WTC11 (cell line): Measurements from ENCODE around the gene ZNF879. TPM values are rescaled to one million over a fixed set of nuclear protein-coding genes. Genes with fewer than 3 reads are reported as not detected.

Experiments
- ATAC-seq: fragments of 200-7000 bp; cut with Tn5 transposase; 2 replicates; pipeline ENCODE4 v1.10.0; 2021; ENCODE audit warnings: mild to moderate bottlenecking, moderate library complexity
- CTCF ChIA-PET: fragments of 300-600 bp; sonication (Branson Sonifier 250); formaldehyde crosslinking; loops from one replicate; lab custom pipeline; 2021; ENCODE audit warnings: antibody characterized with exemption; lab: Charles Lee
- POLR2A ChIA-PET: fragments of 350-600 bp; sonication (Branson Sonifier 250); formaldehyde crosslinking; loops from one replicate; lab custom pipeline; 2021; ENCODE audit warnings: antibody characterized with exemption; lab: Charles Lee
- DNase-seq: peaks from one replicate; pipeline ENCODE4 v3.0.0; 2021; ENCODE audit warnings: low spot score
- H3K27ac Mint-ChIP-seq: 2 replicates; pipeline ENCODE4 v1.8.0; 2021; ENCODE audit warnings: mixed read lengths
- H3K27me3 Mint-ChIP-seq: 2 replicates; pipeline ENCODE4 v1.8.0; 2021; ENCODE audit warnings: low read depth, mild to moderate bottlenecking, moderate library complexity, mixed read lengths
- H3K36me3 Mint-ChIP-seq: 2 replicates; pipeline ENCODE4 v1.8.0; 2021; ENCODE audit warnings: mixed read lengths
- H3K4me1 Mint-ChIP-seq: 2 replicates; pipeline ENCODE4 v1.8.0; 2022; ENCODE audit warnings: mixed read lengths
- H3K4me3 Mint-ChIP-seq: 2 replicates; pipeline ENCODE4 v1.8.0; 2021; ENCODE audit warnings: mild to moderate bottlenecking, moderate library complexity, mixed read lengths
- H3K9me3 Mint-ChIP-seq: 2 replicates; pipeline ENCODE4 v1.8.0; 2021; ENCODE audit warnings: mixed read lengths
- AR ChIP-seq: fragments of 250-450 bp; sonication (Bioruptor Pico); IDR thresholded peaks from 2 replicates; pipeline ENCODE4 v1.9.0; 2021; ENCODE audit warnings: mild to moderate bottlenecking
- CBFB ChIP-seq: sonication (generic); formaldehyde crosslinking; IDR thresholded peaks from 2 replicates; pipeline ENCODE4 v1.8.1; 2022; ENCODE audit warnings: mild to moderate bottlenecking, low read depth, missing genetic modification reagents
- E2F1 ChIP-seq: sonication (generic); formaldehyde crosslinking; IDR thresholded peaks from 2 replicates; pipeline ENCODE4 v1.8.0; 2022; ENCODE audit warnings: mild to moderate bottlenecking, missing genetic modification reagents
- EMX1 ChIP-seq: fragments of 250-450 bp; sonication (Bioruptor Pico); IDR thresholded peaks from 2 replicates; pipeline ENCODE4 v1.8.0; 2021; ENCODE audit warnings: mild to moderate bottlenecking
- HMGA2 ChIP-seq: fragments of 250-450 bp; sonication (Bioruptor Pico); IDR thresholded peaks from 2 replicates; pipeline ENCODE4 v1.4.0; 2021; ENCODE audit warnings: mild to moderate bottlenecking, moderate library complexity
- JUN ChIP-seq: sonication (generic); formaldehyde crosslinking; IDR thresholded peaks from 2 replicates; pipeline ENCODE4 v1.8.0; 2023; ENCODE audit warnings: mild to moderate bottlenecking, missing genetic modification reagents
- OVOL2 ChIP-seq: fragments of 250-450 bp; sonication (Bioruptor Pico); IDR thresholded peaks from 2 replicates; pipeline ENCODE4 v1.9.0; 2021; ENCODE audit warnings: mild to moderate bottlenecking, borderline replicate concordance
- STAT6 ChIP-seq: sonication (generic); formaldehyde crosslinking; conservative IDR thresholded peaks from 2 replicates; pipeline ENCODE4 v1.8.1; 2023; ENCODE audit warnings: mild to moderate bottlenecking, low read depth, missing genetic modification reagents, moderate library complexity
- TCF7 ChIP-seq: sonication (generic); formaldehyde crosslinking; IDR thresholded peaks from 2 replicates; pipeline ENCODE4 v1.8.0; 2022; ENCODE audit warnings: mild to moderate bottlenecking, low read depth, missing genetic modification reagents, moderate library complexity
- USF1 ChIP-seq: sonication (generic); formaldehyde crosslinking; IDR thresholded peaks from 2 replicates; pipeline ENCODE4 v1.8.0; 2022; ENCODE audit warnings: mild to moderate bottlenecking, missing genetic modification reagents
- ZNF121 ChIP-seq: sonication (generic); formaldehyde crosslinking; IDR thresholded peaks from 2 replicates; pipeline ENCODE4 v1.8.0; 2023; ENCODE audit warnings: missing genetic modification reagents
- ZNF219 ChIP-seq: sonication (generic); formaldehyde crosslinking; IDR thresholded peaks from 2 replicates; pipeline ENCODE4 v1.8.0; 2023; ENCODE audit warnings: missing genetic modification reagents, mild to moderate bottlenecking, borderline replicate concordance
- ZNF232 ChIP-seq: sonication (generic); formaldehyde crosslinking; IDR thresholded peaks from 2 replicates; pipeline ENCODE4 v1.8.0; 2022; ENCODE audit warnings: mild to moderate bottlenecking, missing genetic modification reagents
- ZNF317 ChIP-seq: sonication (generic); formaldehyde crosslinking; IDR thresholded peaks from 2 replicates; pipeline ENCODE4 v1.8.1; 2023; ENCODE audit warnings: low read depth, mild to moderate bottlenecking, moderate library complexity, missing genetic modification reagents, borderline replicate concordance
- ZNF671 ChIP-seq: fragments of 250-450 bp; sonication (Bioruptor Pico); IDR thresholded peaks from 2 replicates; pipeline ENCODE4 v1.8.0; 2021; ENCODE audit warnings: mild to moderate bottlenecking
- ZSCAN18 ChIP-seq: fragments of 250-450 bp; sonication (Bioruptor Pico); IDR thresholded peaks from 2 replicates; pipeline ENCODE4 v2.1.2; 2022; ENCODE audit warnings: mild to moderate bottlenecking, moderate library complexity
- total RNA-seq: library from RNA; stranded (reverse); gene quantifications from 3 replicates; pipeline ENCODE4 v1.2.3, GENCODE V29; 2021
- TF ChIP-seq, protein P1 (sequence below): sonication (generic); formaldehyde crosslinking; IDR thresholded peaks from 2 replicates; pipeline ENCODE4 v1.8.1; 2022; ENCODE audit warnings: mild to moderate bottlenecking, moderate library complexity, missing genetic modification reagents
- TF ChIP-seq, protein P2 (sequence below): sonication (generic); formaldehyde crosslinking; IDR thresholded peaks from 2 replicates; pipeline ENCODE4 v1.8.1; 2023; ENCODE audit warnings: mild to moderate bottlenecking, moderate library complexity, missing genetic modification reagents

The ZNF879 gene
- total RNA-seq, 1 experiment from 2014 or later, result 5.2 TPM

DNA sequence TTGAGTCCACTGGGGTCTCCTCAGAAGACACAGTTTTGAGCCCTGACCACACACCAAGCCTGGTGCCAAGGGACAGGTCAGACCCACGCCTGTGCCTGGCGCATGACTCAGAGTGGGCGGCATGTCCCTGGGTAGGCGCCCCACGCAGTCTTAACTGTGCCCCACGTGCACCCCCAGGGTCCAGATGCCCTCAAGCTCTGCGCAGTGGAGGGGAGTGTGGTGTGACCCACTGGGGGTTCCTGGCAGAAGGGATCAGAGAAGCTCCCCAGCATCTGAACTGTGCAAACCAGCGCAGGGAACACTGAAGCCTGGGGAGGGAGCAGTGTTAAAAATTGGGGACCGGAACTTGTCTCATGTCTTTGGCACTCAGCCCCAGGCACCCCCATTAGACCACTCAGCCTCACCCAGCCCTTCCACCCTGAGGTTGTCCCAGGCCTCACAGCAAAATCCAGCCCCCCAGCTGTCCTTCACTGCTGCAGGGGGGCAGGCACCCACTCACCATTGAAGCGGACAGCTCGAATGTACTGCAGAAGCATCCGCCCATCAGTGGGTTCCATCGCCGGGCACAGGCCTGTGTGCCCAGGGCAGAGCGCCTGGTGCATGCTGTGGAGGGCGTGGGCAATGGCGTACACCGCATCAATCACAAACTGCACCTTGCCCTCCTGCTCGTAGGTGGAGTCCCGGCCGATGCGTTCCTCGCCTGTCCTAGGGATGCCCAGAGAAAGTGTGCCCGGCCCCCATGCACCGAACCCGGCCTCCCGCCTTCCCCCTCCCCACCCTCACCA is 35.0 kb upstream of the ZNF879 start:
- H3K27me3 Mint-ChIP-seq, result peaks cover 32% of the 10 kb centered on the region
- ATAC-seq, result no peak
- peaks cover 2% of the 10 kb centered on the region; the same call in 1 of the 2 replicates for H3K4me1 Mint-ChIP-seq
- H3K36me3 Mint-ChIP-seq, result peaks cover 26% of the 10 kb centered on the region
- no peak for DNase-seq
- POLR2A ChIA-PET, result no interaction called here
- TF ChIP-seq ZNF219 (CRISPR knock-in tag) (no peak), AR (no peak), OVOL2 (CRISPR knock-in tag) (no peak), ZNF671 (CRISPR knock-in tag) (no peak), E2F1 (no peak), STAT6 (CRISPR knock-in tag) (no peak), ZNF317 (CRISPR knock-in tag) (no peak)
- TF ChIP-seq, protein P1, sequence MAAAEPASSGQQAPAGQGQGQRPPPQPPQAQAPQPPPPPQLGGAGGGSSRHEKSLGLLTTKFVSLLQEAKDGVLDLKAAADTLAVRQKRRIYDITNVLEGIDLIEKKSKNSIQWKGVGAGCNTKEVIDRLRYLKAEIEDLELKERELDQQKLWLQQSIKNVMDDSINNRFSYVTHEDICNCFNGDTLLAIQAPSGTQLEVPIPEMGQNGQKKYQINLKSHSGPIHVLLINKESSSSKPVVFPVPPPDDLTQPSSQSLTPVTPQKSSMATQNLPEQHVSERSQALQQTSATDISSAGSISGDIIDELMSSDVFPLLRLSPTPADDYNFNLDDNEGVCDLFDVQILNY (CRISPR knock-in tag), result no peak
- TF ChIP-seq, all 79 proteins: peak for 0
- H3K4me3 Mint-ChIP-seq, result no peak overlapping the region
- H3K9me3 Mint-ChIP-seq, result peaks cover 36% of the 10 kb centered on the region
- CTCF ChIA-PET, result no interaction called here
- no peak overlapping the region for H3K27ac Mint-ChIP-seq

GRCh38 chr5:178989311-178989710 is 34.3 kb upstream of the ZNF879 start:
- ATAC-seq (no peak), DNase-seq (no peak)
- H3K9me3 Mint-ChIP-seq, result peaks cover 31% of the 10 kb centered on the region
- CTCF ChIA-PET, result no interaction called here
- H3K36me3 Mint-ChIP-seq, result peaks cover 24% of the 10 kb centered on the region
- H3K27me3 Mint-ChIP-seq, result peaks cover 35% of the 10 kb centered on the region
- H3K4me1 Mint-ChIP-seq, result peaks cover 3% of the 10 kb centered on the region; the same call in 1 of the 2 replicates
- TF ChIP-seq ZNF121 (CRISPR knock-in tag), result no peak
- TF ChIP-seq CBFB (CRISPR knock-in tag), result no peak
- TF ChIP-seq ZNF232, result no peak
- no peak for TF ChIP-seq JUN (CRISPR knock-in tag)
- no peak for TF ChIP-seq ZSCAN18 (CRISPR knock-in tag)
- TF ChIP-seq HMGA2 (CRISPR knock-in tag), result no peak
- TF ChIP-seq USF1, result no peak
- no peak for TF ChIP-seq EMX1
- TF ChIP-seq TCF7 (CRISPR knock-in tag), result no peak
- TF ChIP-seq, protein P2, sequence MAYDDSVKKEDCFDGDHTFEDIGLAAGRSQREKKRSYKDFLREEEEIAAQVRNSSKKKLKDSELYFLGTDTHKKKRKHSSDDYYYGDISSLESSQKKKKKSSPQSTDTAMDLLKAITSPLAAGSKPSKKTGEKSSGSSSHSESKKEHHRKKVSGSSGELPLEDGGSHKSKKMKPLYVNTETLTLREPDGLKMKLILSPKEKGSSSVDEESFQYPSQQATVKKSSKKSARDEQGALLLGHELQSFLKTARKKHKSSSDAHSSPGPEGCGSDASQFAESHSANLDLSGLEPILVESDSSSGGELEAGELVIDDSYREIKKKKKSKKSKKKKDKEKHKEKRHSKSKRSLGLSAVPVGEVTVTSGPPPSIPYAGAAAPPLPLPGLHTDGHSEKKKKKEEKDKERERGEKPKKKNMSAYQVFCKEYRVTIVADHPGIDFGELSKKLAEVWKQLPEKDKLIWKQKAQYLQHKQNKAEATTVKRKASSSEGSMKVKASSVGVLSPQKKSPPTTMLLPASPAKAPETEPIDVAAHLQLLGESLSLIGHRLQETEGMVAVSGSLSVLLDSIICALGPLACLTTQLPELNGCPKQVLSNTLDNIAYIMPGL, result no peak
- no peak overlapping the region for H3K27ac Mint-ChIP-seq
- H3K4me3 Mint-ChIP-seq, result no peak overlapping the region
- POLR2A ChIA-PET, result no interaction called here
